Stimulated activated naive CD4-positive, alpha-beta T cell treated with Interleukin-2 at 50 U/mL for 16 hours (primary cell): ENCODE measurements around the gene CST3.
"Not testable (repeated sequence)": the region's sequence is repeated elsewhere in the genome, so short reads cannot be mapped to it uniquely, and the experiment has no call there.

ENCODE experiments used
- DNase-seq: peaks from one replicate; lab custom pipeline; 2025; lab: John Stamatoyannopoulos, UW

Gene CST3

GRCh38 chr20:23628402-23629016 is 9.2 kb downstream of the CST3 start:
- no peak for DNase-seq

DNA sequence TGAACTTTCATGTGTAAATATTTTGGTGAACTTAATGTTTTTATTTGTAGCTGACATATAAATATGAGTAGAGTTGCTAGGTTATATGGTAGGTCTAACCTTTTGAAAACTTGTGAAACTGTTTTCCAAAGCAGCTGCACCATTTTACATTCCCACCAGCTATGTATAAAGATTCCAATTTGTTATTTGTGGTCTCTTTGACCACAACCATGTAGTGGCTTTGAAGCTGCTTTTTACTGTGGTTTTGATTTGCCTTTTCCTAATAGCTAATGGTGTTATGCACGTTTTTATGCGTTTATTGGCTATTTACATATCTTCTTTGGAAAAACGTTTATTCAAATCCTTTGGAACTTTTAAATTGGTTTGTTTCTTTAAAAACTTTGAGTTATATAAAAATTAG is 10.3 kb downstream of the CST3 start:
- DNase-seq = no peak

- no peak for DNase-seq
These were observed 11.6 kb downstream of the CST3 start for GRCh38 chr20:23626040-23626620.

DNA sequence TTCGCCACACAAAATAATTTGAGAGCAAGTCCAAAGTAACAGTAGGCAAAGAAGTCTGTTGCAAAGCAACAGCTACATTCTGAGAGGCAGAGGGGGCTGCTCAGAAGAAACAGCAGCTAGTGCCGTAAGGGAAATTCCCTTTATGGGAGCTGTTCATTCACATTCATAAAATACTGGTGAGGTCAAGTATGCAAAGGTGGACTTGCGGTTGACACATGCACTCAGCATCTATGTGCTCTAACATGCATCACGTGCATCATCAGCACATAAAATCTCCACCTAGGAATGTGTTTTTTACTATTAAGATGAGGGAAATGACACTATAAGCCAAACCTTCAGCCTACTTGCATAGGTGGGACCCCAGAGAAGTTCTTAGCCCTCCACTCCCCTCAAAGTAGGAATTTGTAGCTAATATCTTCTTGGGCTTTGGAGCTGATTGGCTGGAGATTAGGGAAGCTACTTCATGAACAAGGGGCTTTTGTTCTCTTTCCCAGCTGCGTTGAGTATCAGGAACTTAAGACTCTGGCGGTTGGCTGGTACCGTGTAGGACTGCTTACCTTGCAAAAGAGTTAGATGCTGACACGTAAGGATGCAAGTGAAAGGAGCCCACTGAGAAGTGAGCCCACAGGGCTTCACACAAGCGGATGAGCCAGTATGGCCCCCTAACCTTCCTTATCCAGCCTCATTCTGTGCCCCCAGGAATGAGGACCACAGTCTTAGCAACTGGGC is 12.4 kb downstream of the CST3 start:
- no peak for DNase-seq

DNA sequence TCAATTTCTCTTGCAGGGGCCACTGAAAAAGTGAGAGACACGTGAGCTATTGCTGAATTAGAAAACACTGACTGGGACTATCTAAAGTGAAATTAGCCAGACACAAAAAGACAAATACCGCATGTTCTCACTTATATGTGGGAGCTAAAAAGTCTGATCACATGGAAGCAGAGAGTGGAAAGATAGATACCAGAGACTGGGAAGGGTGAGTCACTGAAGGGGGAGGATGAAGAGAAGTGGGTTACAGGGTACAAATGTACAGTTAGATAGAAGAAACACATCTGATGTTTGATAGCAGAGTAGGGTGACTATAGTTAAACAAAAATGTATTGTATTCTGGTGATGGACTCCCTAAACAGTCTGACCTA is 13.4 kb downstream of the CST3 start:
- no peak for DNase-seq

- DNase-seq = no peak
These were observed 14.0 kb downstream of the CST3 start for GRCh38 chr20:23623666-23624323.

DNA sequence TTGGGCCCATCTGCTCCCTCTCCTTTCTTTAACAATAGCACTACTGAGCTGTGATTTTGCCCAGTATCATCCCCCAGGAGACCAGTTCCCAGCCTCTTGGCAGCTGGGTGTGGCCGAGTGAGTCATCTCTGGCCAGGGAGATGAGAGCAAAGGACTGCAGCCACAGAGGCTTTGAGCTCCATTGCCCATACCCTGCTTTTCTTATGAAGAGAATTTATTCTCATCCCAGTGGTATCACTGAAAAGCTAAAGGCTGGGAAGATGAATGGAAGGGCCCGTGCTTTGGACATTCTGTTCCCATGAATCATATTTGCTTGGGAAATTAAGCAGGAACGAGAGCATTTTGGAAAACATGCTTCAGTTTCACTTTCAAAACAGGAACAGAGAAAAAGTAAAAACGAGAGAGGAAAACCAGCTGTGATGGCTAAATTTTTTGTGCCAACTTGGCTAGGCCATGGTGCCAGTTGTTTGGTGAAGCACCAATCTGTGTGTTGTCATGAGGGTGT is 14.9 kb downstream of the CST3 start:
- no peak for DNase-seq

DNA sequence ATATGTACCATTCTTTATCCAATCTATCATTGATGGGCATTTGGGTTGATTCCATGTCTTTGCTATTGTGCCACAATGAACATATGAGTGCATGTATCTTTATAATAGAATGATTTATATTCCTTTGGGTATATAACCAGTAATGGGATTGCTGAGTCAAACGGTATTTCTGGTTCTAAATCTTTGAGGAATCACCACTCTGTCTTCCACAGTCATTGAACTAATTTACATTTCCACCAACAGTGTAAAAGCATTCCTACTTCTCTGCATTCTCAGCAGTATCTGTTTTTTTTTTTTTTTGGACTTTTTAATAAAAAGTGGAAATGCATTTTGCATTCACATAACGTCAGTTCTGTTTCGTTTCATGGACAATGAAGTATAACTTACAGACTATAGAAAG is 15.4 kb downstream of the CST3 start:
- not testable (repeated sequence) for DNase-seq

DNA sequence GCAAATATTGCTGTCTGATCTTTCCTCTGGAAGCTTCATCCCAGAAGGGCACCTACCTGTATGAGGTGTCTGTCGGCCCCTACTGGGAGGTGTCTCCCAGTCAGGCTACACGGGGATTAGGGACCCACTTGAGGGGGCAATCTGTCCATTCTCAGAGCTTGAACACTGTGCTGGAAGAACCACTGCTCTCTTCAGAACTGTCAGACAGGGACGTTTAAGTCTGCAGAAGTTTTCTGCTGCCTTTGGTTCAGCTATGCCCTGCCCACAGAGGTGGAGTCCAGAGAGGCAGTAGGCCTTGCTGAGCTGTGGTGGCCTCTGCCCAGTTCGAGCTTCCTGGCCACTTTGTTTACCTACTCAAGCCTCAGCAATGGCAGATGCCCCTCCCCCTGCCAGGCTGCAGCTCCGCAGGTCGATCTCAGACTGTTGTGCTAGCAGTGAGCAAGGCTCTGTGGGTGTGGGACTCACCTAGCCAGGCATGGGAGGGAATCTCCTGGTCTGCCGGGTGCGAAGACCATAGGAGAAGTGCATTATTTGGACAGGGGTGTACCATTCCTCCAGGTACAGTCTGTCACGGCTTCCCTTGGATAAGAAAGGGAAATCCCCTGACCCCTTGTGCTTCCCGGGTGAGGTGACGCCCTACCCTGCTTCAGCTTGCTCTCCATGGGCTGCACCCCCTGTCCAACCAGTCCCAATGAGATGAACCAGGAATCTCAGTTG is 16.9 kb downstream of the CST3 start:
- not testable (repeated sequence) for DNase-seq

DNA sequence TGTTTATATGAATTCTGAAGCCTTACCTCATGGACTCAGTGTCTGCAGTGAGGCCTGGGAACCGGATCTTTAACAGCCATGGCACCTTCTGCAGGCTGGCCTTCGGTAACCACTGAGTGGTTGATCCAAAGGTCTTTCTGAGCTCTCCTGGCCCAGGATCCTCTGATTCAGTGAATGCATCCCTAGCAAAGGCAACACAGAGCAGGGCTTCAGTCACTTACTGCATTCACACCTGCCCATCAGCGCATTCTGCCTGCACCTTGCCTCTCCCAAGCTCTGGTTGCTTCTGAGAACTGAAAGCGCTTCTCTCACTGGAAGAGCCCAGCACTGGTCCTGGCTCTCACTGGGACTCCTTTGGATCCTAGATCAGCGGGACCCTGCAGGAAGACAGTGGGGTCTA is 23.6 kb downstream of the CST3 start:
- DNase-seq = no peak

DNA sequence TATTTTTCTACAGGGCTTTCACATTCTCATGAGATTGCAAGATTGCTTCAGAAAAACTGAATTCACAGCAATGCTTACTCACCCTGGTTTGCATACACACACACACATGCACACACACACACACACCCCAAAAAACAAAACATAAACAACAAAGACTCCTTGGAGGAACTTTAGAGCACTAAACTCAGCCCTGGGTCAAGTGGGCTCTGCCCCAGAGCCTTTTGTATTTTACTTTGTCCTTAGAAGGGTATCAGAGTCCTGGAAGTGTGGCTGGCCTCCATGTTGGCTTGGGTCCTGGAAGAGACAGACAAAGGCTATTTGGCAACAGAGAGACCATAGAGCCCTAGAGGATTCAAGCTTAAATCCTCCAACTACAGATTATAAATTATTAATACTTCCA is 24.1 kb downstream of the CST3 start:
- no peak for DNase-seq

GRCh38 chr20:23612396-23612795 is 25.4 kb downstream of the CST3 start:
- no peak for DNase-seq

DNA sequence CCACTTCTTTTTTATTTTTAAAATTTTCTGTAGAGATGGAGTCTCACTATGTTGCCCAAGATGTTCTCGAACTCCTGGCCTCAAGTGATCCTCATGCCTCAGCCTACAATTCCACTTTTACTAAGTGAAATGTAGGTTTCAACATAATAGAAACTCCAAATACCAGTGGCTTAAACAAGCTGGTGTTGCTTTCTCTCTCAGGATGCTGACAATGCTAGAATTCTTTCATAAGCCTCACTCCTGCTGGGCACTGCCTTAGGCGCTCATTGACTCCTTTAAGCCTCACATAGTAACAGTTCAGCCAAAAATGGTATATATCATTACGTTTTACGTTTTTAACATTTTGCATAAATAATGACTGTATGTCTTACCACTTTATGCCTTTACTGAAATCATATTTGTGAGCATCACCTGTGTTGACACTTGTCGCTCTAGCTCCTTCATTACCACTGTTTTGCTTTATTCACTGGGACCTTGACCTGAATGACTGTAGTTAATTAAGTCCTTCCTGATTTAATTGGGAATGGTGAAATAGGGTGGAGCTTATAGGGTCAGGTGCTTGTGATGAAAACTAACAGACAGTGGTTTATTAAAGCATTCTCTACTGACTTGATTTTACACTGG is 28.2 kb downstream of the CST3 start:
- DNase-seq = no peak

GRCh38 chr20:23608251-23608846 is 29.4 kb downstream of the CST3 start:
- no peak for DNase-seq

DNA sequence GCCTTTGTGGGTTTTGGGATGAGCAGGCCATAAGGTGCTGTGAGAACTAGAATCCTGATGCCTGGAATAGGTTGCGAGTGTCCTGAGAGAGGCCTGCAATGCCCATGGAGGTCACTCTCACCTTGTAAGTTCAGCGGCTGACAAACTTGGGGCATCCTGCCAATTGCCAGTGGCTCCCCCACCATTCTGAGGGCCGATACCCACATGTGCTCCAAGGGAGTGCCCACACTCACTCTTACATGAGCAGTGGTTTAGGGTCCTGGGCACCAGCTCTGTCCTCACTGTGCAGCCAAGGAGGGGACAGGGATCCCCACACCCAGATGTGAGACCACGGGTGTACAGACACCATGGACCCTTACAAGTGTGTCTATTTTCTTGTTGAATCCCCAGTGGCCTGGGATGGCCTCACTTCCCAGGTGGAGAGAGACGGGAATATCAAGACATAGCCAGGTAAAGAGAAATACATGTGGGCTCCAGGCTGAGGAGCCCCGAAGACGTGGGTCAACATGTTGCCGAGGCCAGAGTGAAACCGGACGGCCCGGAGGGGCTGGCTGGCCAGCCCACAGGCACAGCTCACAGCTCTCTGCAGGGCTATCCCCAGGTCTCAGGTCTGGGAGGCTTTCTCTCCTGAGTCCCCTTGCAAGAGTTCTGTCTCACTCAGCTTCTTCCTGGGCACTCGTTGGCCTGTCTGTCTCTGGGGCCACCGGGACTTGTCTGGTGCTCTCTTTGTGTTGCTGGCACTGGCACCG is 30.1 kb downstream of the CST3 start:
- DNase-seq = no peak

- peak; percentile 30 for DNase-seq
These were observed 31.1 kb downstream of the CST3 start for GRCh38 chr20:23606652-23607049.

GRCh38 chr20:23605867-23606651 is 31.7 kb downstream of the CST3 start, which contains the start of gene CST9:
CST9 (minus strand) TSS chr20:23605917; CDS start chr20:23605864, 53 bp downstream.
- no peak for DNase-seq

DNA sequence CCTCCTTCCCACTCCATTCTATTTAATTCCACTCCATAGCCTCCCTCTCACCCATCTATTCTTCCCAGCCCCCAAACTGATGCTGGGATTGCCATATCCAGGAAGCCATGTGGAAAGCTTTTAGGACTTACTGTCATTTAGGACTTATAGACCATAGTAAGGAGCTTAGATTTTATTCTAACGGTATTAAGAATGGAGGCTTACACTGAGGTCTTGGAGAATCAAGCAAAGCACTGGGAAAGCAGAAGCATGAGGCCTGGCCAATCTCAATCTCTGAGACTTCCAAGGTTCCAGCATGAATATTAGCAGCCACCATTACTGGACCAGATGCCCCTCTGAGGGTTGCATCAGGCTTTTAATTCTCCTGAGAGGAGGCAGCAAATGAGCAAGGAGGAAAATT is 33.4 kb downstream of the CST3 start:
- no peak for DNase-seq

- no peak for DNase-seq
These were observed 34.4 kb downstream of the CST3 start for GRCh38 chr20:23603321-23603720.

DNA sequence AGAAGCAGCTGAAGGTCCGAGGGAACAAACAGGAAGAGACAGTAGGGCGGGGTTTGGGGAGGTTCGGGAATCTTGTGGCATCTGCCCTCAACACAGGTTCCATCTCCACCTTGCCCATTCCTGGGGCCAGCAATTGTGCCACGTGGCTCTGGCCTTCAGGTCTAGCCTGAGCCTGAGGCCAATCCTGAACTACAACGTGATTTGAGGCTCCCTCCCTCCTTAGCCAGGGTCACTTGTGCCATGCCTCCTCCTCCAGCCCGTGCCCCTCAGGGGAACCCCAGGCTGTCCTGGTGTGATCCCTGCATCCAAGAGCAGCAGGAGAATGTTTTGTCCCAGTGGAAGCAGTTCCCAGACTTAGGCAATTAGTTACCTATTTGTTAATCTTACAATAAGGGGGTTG is 35.1 kb downstream of the CST3 start:
- no peak for DNase-seq
